Inflammatory macrophage (primary cell): ENCODE results near the gene ARHGEF1.
A peak's percentile ranks its signal among the peaks of the same experiment; 100 is the strongest.

Experiments
- DNase-seq, 2 donors: peaks; one replicate each; pipeline ENCODE4 v3.0.0-alpha.2; 2020 to 2022

The ARHGEF1 gene

GRCh38 chr19:41883821-41884733, 1.1 kb downstream of the ARHGEF1 start:
- peak; percentile 96 for DNase-seq

- no peak for DNase-seq
Measured at GRCh38 chr19:41886761-41887710, 4.1 kb downstream of the ARHGEF1 start.

- DNase-seq = no peak
Measured at GRCh38 chr19:41887711-41888382, 4.9 kb downstream of the ARHGEF1 start.

GRCh38 chr19:41888926-41889325, 5.9 kb downstream of the ARHGEF1 start:
- no peak for DNase-seq

- DNase-seq = no peak
Measured at GRCh38 chr19:41889896-41890295, 6.9 kb downstream of the ARHGEF1 start.

- DNase-seq = no peak
Measured at GRCh38 chr19:41890936-41891335, 8.0 kb downstream of the ARHGEF1 start.

GRCh38 chr19:41892173-41892902, 9.4 kb downstream of the ARHGEF1 start:
- DNase-seq = no peak

GRCh38 chr19:41893899-41894298, 10.9 kb downstream of the ARHGEF1 start:
- DNase-seq = no peak

- no peak for DNase-seq
Measured at GRCh38 chr19:41894350-41894749, 11.4 kb downstream of the ARHGEF1 start.

- DNase-seq = no peak
Measured at GRCh38 chr19:41895745-41896580, 13.0 kb downstream of the ARHGEF1 start.

GRCh38 chr19:41896581-41896942, 13.6 kb downstream of the ARHGEF1 start:
- DNase-seq = no peak

- no peak for DNase-seq
Measured at GRCh38 chr19:41897181-41897580, 14.2 kb downstream of the ARHGEF1 start.

GRCh38 chr19:41897820-41898219, 14.8 kb downstream of the ARHGEF1 start:
- no peak for DNase-seq

GRCh38 chr19:41898235-41898634, 15.3 kb downstream of the ARHGEF1 start:
- DNase-seq = no peak

GRCh38 chr19:41901707-41902360, 18.9 kb downstream of the ARHGEF1 start:
- no peak for DNase-seq

- DNase-seq = no peak
Measured at GRCh38 chr19:41902594-41902993, 19.6 kb downstream of the ARHGEF1 start.

- no peak for DNase-seq
Measured at GRCh38 chr19:41903193-41903953, 20.4 kb downstream of the ARHGEF1 start.

GRCh38 chr19:41904118-41904870, 21.3 kb downstream of the ARHGEF1 start:
- DNase-seq = no peak
